ENCODE data around the gene EXOSC10. TPM values are rescaled to one million over a fixed set of nuclear protein-coding genes. Genes with fewer than 3 reads are reported as not detected.
"Not testable (repeated sequence)": the region's sequence is repeated elsewhere in the genome, so short reads cannot be mapped to it uniquely, and the experiment has no call there.

EXOSC10 gene
- polyA plus RNA-seq, 1 experiment = 72.1 TPM

DNA sequence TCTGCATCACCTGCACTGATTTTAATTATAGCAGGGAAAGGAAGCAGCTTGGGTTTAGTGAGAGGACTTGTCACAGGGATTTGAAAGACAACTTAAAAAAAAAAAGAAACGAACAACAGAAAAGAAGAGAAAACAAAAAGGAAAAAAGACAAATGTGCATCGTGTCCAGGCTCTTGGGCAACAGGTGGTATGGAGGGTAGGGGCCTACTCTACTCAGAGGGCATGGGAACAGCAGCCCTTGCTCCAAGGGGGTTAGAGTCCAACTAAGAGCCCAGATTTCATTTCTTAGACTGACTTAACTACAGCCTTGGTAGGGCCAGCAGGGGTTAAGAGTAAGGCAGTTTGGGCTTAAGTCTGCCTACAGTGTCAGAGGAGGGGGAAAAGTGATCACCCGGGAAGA is 15.3 kb upstream of the EXOSC10 start:
- Histone ChIP-seq H3K36me3 (ENCODE audit: control insufficient read depth, insufficient read depth, low read length) (peaks cover 18% of the 10 kb centered on the region), H3K27me3 (ENCODE audit: control insufficient read depth, insufficient read depth, low read length) (no peaks in the 10 kb centered on the region), H3K4me3 (ENCODE audit: low read depth, low read length) (no peak overlapping the region)
- no peak for DNase-seq (ENCODE audit: low read depth)
- ChIA-PET CTCF (no interaction called here), POLR2A (no interaction called here)
- TF ChIP-seq, protein P1, sequence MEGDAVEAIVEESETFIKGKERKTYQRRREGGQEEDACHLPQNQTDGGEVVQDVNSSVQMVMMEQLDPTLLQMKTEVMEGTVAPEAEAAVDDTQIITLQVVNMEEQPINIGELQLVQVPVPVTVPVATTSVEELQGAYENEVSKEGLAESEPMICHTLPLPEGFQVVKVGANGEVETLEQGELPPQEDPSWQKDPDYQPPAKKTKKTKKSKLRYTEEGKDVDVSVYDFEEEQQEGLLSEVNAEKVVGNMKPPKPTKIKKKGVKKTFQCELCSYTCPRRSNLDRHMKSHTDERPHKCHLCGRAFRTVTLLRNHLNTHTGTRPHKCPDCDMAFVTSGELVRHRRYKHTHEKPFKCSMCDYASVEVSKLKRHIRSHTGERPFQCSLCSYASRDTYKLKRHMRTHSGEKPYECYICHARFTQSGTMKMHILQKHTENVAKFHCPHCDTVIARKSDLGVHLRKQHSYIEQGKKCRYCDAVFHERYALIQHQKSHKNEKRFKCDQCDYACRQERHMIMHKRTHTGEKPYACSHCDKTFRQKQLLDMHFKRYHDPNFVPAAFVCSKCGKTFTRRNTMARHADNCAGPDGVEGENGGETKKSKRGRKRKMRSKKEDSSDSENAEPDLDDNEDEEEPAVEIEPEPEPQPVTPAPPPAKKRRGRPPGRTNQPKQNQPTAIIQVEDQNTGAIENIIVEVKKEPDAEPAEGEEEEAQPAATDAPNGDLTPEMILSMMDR (IDR thresholded peaks at IDR 0.05; ENCODE audit: insufficient read depth, low read depth, low read length) = no peak

DNA sequence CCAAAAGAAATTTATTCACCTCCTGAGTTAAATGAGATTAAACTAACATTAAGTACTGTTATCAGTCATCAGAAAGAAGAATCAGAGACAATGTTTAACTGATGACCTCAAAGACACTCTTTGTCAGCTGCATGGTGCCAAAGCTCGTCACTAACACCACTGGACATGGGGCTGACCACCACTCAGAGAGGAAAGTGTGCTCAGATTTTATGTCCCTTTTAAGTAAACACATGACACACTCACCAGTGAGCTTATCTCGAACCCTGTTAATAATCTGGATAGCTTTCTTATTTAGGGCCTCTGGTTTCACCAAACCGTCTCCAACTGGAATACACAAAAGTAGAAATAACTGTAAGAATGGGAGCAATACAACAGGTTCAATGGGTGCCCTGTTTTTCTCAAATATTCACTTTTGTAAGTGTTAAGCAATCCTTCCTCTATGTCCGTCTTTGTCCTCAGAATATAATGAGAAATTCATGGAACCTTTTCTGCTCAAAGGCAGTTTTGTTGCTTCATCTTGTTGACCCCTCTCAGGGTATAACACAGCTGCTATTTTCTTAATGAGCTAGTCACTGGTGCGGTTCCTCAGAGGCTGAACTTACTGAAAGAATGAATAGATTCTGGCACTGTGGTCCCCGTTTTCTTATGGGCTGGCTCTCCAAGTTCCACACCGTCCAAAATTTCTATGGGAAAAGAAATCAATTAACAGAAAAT is 9.5 kb upstream of the EXOSC10 start:
- TF ChIP-seq, protein P1 (IDR thresholded peaks at IDR 0.05; ENCODE audit: insufficient read depth, low read depth, low read length) = no peak
- ChIA-PET POLR2A (no interaction called here), CTCF (interaction anchor here (0.7 to 1.4 kb wide), 2 partner anchors 15 to 625 kb away, joined by 3 read pairs; no protein-coding TSS in a partner anchor)
- H3K36me3 ChIP-seq (ENCODE audit: control insufficient read depth, insufficient read depth, low read length) = peaks cover 21% of the 10 kb centered on the region
- no peak overlapping the region for H3K4me3 ChIP-seq (ENCODE audit: low read depth, low read length)
- no peaks in the 10 kb centered on the region for H3K27me3 ChIP-seq (ENCODE audit: control insufficient read depth, insufficient read depth, low read length)
- DNase-seq (ENCODE audit: low read depth) = no peak

DNA sequence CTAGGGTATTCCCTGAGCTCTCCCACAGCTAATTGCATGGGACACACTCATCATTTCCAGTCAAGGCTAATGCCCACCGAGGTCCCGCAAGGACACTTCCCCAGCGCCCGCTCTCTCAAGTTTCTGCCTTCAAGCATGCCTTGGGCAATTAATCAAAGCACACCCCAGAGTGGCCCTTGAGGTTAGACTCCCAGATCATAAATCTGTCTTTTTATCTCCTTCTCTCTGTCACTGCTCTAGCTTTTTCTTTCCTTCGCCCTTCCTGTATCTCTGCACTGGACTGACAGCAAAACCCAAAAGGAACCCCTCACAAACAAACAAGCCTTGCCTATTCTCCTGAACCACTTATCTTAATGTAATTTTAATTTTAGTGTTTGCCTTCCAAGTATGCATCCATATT is 7.9 kb upstream of the EXOSC10 start:
- ChIA-PET CTCF (no interaction called here), POLR2A (no interaction called here)
- Histone ChIP-seq H3K36me3 (ENCODE audit: control insufficient read depth, insufficient read depth, low read length) (peaks cover 16% of the 10 kb centered on the region), H3K4me3 (ENCODE audit: low read depth, low read length) (no peak overlapping the region), H3K27me3 (ENCODE audit: control insufficient read depth, insufficient read depth, low read length) (no peaks in the 10 kb centered on the region)
- TF ChIP-seq, protein P1 (IDR thresholded peaks at IDR 0.05; ENCODE audit: insufficient read depth, low read depth, low read length) = no peak
- DNase-seq (ENCODE audit: low read depth) = no peak

DNA sequence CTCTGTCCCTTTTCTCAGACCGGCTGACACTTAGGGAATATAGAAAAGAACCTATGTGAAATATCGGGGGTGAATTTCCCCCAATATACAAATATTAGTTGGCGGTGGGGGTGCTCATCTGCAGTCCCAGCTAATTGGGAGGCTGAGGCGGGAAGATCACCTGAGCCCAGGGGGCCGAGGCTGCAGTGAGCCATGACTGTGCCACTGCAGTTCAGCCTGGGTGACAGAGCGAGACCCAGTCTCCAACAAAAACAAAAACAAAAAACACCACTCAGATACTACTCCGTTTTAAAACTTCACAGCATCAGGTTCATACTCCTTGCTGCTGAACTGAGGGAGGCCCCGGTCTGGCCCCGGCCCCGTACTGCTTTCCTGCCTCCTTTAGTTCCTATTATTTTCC is 5.9 kb upstream of the EXOSC10 start:
- no peak for DNase-seq (ENCODE audit: low read depth)
- TF ChIP-seq, protein P1 (IDR thresholded peaks at IDR 0.05; ENCODE audit: insufficient read depth, low read depth, low read length) = no peak
- no peaks in the 10 kb centered on the region for H3K27me3 ChIP-seq (ENCODE audit: control insufficient read depth, insufficient read depth, low read length)
- POLR2A ChIA-PET = no interaction called here
- CTCF ChIA-PET = no interaction called here
- H3K4me3 ChIP-seq (ENCODE audit: low read depth, low read length) = no peak overlapping the region
- peaks cover 9% of the 10 kb centered on the region for H3K36me3 ChIP-seq (ENCODE audit: control insufficient read depth, insufficient read depth, low read length)

DNA sequence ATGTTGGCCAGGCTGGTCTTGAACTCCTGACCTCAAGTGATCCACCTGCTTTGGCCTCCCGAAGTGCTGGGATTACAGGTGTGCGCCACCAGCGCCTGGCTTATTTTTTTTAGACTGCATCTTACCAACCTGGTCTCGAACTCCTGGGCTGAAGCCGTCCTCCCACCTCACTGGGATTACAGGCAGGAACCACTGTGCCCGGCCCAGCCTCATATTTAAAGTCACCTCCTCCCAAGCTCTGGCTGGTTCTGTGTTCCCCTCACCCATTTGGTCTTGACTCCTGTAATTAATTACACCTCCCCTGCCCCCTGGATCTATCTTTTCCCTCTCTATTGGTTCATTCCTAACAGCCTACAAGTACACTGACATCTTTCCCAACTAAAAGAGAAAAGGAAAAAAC is 1.7 kb upstream of the EXOSC10 start:
- CTCF ChIA-PET = no interaction called here
- H3K27me3 ChIP-seq (ENCODE audit: control insufficient read depth, insufficient read depth, low read length) = no peaks in the 10 kb centered on the region
- DNase-seq (ENCODE audit: low read depth) = no peak
- H3K36me3 ChIP-seq (ENCODE audit: control insufficient read depth, insufficient read depth, low read length) = peaks cover 3% of the 10 kb centered on the region; the same call in 1 of the 2 replicates
- TF ChIP-seq, protein P1 (IDR thresholded peaks at IDR 0.05; ENCODE audit: insufficient read depth, low read depth, low read length) = no peak
- no peak overlapping the region for H3K4me3 ChIP-seq (ENCODE audit: low read depth, low read length)
- POLR2A ChIA-PET = no interaction called here

DNA sequence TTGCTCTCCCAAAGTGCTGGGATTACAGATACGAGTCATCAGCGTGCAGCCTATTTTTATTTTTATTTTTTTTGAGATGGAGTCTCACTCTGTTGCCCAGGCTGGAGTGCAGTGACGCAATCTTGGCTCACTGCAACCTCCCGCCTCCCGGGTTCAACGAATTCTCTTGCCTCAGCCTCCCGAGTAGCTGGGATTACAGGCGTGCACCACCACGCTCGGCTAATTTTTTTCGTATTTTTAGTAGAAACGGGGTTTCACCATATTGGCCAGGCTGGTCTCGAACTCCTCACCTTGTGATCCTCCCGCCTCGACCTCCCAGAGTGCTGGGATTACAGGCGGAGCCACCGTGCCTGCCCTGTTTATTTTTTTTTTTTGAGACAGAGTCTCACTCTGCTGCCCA is 1.1 kb upstream of the EXOSC10 start:
- H3K27me3 ChIP-seq (ENCODE audit: control insufficient read depth, insufficient read depth, low read length); H3K4me3 ChIP-seq (ENCODE audit: low read depth, low read length); DNase-seq (ENCODE audit: low read depth); POLR2A ChIA-PET; H3K36me3 ChIP-seq (ENCODE audit: control insufficient read depth, insufficient read depth, low read length); CTCF ChIA-PET: not testable (repeated sequence)

Measured in BJ (cell line).